ENCODE measurements around the gene BRPF1.

DNA sequence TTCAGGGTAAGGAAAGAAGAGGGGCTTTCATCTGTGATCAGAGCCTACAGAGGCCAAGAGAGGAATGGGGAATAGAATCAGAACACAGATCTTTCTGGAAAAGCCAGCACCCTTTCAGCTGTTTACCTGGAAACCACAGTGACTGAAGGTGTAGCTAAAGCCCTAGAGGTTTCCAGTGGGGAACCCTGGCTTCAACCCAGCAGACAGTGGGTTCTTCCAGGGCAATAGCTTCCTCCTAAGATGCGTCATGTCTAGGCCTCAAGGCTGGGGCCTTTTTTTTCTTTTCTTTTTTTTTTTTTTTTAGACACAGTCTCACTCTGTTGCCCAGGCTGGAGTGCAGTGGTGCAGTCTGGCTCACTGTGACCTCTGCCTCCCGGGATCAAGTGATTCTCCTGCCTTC lies 31.0 kb upstream of the BRPF1 start:
- TF ChIP-seq TAF1 (IDR thresholded peaks at IDR 0.05; ENCODE audit: borderline replicate concordance, insufficient read depth, low read length) = no peak
- TF ChIP-seq POLR2AphosphoS5 (IDR thresholded peaks at IDR 0.05; ENCODE audit: low read depth, low read length) = no peak

Measured in PFSK-1 (cell line).